GM18873 (cell line): ENCODE data around the gene STXBP6.

ENCODE experiments used
- ATAC-seq: cut with Tn5 transposase; IDR thresholded peaks from one replicate; pipeline ENCODE4 v1.9.1; 2021; ENCODE audit warnings: mild to moderate bottlenecking, moderate library complexity, moderate number of reproducible peaks; ENCODE audit not compliant: unreplicated experiment, low FRiP score

Gene STXBP6

DNA sequence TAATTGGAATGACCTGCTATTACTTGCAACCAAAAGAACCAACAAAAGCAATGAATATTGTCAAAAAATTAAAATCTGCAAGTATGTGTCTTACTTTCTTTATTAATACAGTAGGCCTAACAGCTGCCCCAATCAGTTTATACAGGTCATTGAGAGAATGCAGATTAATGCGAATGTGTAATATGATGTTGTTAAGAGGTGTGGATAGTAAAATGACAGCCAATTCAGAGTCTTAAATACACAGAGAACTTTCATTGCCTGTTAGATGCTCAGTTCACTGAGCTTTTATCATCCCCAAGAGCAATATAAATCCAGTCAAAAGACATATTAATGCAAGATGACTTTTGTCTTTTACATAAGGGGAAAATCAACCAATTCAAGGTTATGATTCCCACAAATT is 58.7 kb downstream of the STXBP6 start:
- no peak for ATAC-seq

DNA sequence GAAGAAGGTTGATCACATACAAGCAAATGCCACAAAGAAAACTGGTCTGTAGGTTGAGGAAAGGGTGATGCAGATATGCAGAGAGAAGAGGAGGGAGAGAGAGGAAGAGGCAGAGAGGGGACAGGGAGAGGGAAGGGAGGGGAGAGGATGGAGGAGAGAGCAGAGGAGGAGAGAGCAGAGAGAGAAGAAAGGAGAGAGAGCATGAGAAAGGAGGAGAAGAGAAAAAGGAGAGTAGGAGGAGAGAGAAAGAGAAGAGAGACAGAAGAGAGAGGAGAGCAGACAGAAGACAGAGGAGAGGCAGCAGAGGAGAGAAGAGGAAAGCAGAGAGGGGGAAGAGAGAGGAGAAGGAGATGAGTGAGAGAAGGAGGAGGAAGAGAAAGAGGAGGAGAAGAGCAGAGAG is 59.2 kb downstream of the STXBP6 start:
- ATAC-seq, result no peak

- no peak for ATAC-seq
Measured at GRCh38 chr14:24990050-24990449, 59.9 kb downstream of the STXBP6 start.

- ATAC-seq, result no peak
Measured at GRCh38 chr14:24988760-24989159, 61.2 kb downstream of the STXBP6 start.

DNA sequence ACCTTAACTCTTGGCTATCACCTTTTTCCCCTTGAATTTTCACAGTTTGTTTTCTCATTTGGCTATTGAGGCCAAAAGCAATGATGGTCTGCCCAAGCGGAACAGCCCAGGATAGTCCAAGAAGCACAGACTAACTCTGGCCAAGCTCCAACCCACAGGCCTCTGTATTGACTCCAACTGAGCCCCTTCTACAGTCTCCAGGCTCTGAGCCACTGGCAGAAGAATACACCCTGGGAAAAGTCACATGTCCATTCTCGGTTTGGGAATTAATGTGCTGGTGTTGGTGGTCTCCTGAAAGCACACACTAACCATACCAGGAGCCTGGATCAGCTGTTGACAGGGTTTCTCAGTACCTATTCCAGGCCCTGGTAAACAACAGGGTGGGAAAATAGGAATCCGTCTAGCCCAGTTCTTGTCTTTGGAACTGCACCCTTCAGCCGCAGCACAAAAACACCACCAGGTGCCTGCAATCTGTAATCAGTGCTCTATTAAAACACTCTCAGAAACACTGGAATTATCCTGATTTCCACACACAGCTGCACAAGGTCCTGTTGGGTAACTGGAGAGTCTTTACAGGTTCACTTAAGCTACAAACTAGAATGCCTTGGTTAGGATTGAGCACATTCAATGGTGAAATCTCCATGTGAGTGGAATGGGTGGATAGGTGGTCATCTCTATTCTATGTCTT is 63.6 kb downstream of the STXBP6 start:
- ATAC-seq, result no peak

- no peak for ATAC-seq
Measured at GRCh38 chr14:24984846-24985589, 64.9 kb downstream of the STXBP6 start.

GRCh38 chr14:24982472-24983155 is 67.3 kb downstream of the STXBP6 start:
- no peak for ATAC-seq

DNA sequence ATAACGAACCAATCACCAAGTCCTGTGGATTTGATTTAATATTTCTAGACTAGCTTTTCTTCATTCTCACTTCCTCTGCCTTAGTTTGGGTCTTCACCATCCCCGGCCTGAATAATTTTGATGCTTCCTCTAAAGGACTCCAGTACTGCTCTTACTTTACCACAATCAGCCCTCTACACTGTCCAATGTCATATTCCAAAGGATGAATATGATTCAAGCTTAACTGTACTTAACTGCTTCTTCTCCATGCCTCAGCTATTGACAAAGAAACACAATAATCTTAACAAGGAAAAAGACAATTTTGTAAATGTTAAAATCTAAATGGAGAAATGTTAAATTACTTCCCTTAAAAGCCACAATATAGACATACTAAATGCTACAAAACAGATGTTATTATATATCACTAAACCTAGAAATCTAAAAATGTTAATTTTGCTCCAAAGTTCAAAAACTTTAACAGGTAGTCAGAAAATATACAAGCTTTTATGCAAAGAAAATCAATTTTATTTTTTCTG is 70.2 kb downstream of the STXBP6 start:
- peak; percentile 26 for ATAC-seq

- peak; percentile 91 for ATAC-seq
Measured at GRCh38 chr14:24978862-24979724, 70.9 kb downstream of the STXBP6 start.

DNA sequence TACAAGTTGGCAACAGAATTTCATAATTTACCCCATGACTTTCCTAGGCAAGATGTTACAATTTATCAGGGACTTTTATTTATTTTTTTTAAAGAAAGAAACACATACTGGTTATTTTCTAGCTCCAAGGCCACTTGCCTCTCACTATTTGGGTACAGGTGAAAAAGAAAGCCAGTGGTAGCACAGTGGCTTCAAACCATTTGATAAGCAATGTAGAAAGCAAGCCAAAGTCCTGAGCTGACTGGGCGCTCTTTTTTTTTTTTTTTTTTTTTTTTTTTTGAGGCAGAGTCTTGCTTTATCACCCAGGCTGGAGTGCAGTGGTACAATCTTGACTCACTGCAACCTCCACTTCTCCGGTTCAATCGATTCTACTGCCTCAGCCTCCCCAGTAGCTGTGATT is 73.3 kb downstream of the STXBP6 start:
- ATAC-seq, result no peak

- no peak for ATAC-seq
Measured at GRCh38 chr14:24975393-24975792, 74.6 kb downstream of the STXBP6 start.

GRCh38 chr14:24974591-24975374 is 75.2 kb downstream of the STXBP6 start:
- ATAC-seq, result no peak

- no peak for ATAC-seq
Measured at GRCh38 chr14:24972844-24973243, 77.1 kb downstream of the STXBP6 start.

DNA sequence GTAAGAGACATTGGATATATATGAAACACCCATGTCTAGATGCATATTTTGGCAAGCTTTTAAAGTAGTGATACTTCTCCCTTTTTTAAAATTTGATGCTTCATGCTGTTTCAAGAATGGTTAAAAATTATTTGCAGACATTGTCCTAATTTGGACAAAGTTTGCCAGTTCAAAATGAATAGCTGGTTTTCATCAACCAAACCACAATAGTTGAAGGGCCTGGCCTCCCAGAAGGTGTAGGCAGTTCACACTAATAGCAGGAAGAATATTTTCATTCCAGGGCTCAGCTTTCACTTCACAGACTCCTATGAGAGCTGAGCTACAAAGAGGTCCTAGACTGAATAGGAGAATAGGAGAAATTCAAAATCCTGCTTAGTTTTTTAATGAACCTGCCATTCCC is 78.7 kb downstream of the STXBP6 start:
- ATAC-seq, result no peak

DNA sequence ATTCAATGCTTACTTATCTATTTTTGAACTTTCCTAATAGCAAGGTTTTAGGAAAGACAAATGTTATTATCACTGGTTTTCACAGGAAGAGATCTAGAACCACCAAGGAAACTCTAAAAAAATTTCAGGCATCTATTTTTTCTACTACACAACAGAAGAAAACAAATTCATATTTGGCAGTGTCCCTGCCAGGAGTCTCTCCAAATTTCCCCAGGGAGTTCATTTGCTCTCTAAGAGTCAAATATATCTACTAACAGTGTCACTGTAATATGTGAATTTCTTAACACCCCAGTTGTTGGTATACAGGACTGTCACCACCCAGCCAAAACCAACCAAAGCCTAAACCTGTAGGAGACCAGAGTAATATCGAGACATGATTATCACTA is 83.4 kb downstream of the STXBP6 start:
- ATAC-seq, result no peak

DNA sequence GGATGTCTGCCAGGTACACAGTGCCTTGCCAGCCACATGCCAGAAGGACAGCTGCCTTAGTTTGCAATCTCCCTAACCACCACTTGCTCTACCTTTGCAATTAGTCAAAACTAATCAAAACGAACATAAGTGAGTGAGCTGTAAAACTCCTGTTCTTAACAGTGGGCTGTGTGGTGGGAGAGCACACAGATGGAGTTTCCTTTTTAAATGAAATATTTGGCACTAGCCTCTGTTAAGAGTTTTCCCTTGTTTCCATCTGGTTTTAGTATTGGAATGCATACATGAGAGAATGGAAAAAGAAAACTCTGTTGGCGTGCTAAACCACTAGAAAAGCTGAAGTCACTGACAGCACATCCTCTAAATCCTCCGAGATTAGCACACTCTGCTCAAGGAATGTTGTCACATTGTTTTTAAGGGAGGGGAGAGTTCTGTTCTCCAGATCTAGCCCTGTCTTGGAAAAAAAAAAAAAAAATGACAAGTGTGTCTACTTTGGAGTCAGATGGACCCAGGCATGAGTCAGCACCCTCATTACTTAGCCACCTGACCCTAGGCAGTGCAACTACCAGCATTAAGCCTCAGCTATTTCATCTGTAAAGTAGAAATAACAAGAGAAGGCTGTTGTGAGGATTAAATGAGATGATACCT is 83.9 kb downstream of the STXBP6 start:
- no peak for ATAC-seq

DNA sequence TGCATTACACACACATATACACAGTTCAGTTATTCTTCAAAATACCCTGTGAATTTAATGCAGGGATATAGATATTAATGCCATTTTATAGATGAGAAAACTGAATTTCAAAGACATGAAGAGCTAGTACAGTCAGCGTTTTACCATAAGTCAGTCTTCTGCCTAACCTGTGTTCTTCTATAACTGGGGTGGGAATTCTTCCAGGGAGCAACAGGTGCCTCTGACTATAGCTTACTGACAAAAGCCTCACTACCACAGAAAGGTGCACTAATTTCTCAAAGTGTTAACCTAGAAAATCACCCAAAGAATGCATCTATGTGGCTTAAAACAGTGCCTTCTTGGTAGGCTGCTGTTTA is 84.4 kb downstream of the STXBP6 start:
- no peak for ATAC-seq

DNA sequence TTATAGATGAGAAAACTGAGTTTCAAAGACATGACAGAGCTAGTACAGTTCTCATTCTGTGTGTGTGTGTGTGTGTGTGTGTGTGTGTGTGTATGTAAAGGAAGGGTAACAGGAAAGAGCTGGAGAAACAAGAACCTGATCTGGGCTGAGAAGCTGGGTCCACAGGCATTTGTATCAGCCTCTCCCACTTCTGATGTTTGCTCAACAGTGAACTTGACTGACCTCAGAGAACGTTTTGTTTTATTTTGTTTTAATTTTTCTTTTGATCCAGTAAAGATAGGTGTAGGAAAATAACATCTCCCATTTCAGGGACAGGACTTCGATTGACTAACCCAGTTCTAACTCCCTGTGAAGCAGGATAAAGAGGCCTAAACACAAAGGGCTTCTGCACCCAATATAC is 85.4 kb downstream of the STXBP6 start:
- no peak for ATAC-seq

GRCh38 chr14:24964048-24964447 is 85.9 kb downstream of the STXBP6 start:
- no peak for ATAC-seq
